ENCODE data around the gene INTS11. TPM values are rescaled to one million over a fixed set of nuclear protein-coding genes. Genes with fewer than 3 reads are reported as not detected.

The INTS11 gene
- total and polyA plus RNA-seq, 2 of the 13 experiments (the other 11 are each of a cell fraction or from before 2014, with no cell fraction given) = 52.8 to 94.8 TPM

- no peak for TF ChIP-seq GRHL1 (CRISPR knock-in tag; conservative IDR thresholded peaks at IDR 0.05)
- 0 out of 2 replicates have a peak, but pooled peaks have one; percentile 24 for TF ChIP-seq HINFP (CRISPR knock-in tag; IDR thresholded peaks at IDR 0.05; ENCODE audit: low read depth)
- TF ChIP-seq, protein P1, sequence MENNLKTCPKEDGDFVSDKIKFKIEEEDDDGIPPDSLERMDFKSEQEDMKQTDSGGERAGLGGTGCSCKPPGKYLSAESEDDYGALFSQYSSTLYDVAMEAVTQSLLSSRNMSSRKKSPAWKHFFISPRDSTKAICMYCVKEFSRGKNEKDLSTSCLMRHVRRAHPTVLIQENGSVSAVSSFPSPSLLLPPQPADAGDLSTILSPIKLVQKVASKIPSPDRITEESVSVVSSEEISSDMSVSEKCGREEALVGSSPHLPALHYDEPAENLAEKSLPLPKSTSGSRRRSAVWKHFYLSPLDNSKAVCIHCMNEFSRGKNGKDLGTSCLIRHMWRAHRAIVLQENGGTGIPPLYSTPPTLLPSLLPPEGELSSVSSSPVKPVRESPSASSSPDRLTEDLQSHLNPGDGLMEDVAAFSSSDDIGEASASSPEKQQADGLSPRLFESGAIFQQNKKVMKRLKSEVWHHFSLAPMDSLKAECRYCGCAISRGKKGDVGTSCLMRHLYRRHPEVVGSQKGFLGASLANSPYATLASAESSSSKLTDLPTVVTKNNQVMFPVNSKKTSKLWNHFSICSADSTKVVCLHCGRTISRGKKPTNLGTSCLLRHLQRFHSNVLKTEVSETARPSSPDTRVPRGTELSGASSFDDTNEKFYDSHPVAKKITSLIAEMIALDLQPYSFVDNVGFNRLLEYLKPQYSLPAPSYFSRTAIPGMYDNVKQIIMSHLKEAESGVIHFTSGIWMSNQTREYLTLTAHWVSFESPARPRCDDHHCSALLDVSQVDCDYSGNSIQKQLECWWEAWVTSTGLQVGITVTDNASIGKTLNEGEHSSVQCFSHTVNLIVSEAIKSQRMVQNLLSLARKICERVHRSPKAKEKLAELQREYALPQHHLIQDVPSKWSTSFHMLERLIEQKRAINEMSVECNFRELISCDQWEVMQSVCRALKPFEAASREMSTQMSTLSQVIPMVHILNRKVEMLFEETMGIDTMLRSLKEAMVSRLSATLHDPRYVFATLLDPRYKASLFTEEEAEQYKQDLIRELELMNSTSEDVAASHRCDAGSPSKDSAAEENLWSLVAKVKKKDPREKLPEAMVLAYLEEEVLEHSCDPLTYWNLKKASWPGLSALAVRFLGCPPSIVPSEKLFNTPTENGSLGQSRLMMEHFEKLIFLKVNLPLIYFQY (CRISPR knock-in tag; IDR thresholded peaks at IDR 0.05; ENCODE audit: borderline replicate concordance) = peak; percentile 63; the same call in 1 of the 2 replicates
- TF ChIP-seq, protein P2, sequence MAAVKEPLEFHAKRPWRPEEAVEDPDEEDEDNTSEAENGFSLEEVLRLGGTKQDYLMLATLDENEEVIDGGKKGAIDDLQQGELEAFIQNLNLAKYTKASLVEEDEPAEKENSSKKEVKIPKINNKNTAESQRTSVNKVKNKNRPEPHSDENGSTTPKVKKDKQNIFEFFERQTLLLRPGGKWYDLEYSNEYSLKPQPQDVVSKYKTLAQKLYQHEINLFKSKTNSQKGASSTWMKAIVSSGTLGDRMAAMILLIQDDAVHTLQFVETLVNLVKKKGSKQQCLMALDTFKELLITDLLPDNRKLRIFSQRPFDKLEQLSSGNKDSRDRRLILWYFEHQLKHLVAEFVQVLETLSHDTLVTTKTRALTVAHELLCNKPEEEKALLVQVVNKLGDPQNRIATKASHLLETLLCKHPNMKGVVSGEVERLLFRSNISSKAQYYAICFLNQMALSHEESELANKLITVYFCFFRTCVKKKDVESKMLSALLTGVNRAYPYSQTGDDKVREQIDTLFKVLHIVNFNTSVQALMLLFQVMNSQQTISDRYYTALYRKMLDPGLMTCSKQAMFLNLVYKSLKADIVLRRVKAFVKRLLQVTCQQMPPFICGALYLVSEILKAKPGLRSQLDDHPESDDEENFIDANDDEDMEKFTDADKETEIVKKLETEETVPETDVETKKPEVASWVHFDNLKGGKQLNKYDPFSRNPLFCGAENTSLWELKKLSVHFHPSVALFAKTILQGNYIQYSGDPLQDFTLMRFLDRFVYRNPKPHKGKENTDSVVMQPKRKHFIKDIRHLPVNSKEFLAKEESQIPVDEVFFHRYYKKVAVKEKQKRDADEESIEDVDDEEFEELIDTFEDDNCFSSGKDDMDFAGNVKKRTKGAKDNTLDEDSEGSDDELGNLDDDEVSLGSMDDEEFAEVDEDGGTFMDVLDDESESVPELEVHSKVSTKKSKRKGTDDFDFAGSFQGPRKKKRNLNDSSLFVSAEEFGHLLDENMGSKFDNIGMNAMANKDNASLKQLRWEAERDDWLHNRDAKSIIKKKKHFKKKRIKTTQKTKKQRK (IDR thresholded peaks at IDR 0.05; ENCODE audit: low read length) = no peak
- peak; percentile 26 for TF ChIP-seq MED8 (CRISPR knock-in tag; IDR thresholded peaks at IDR 0.05; ENCODE audit: insufficient replicate concordance)
- TF ChIP-seq KDM5A (IDR thresholded peaks at IDR 0.05; ENCODE audit: borderline replicate concordance, low read length) = no peak
- TF ChIP-seq KDM5B (CRISPR knock-in tag; IDR thresholded peaks at IDR 0.05; ENCODE audit: borderline replicate concordance) = peak; percentile 58
- TF ChIP-seq ARNT (IDR thresholded peaks at IDR 0.05) = no peak
- no peak for TF ChIP-seq ZIK1 (CRISPR knock-in tag; IDR thresholded peaks at IDR 0.05; ENCODE audit: borderline replicate concordance, low read depth)
- TF ChIP-seq FOXJ3 (CRISPR knock-in tag; IDR thresholded peaks at IDR 0.05; ENCODE audit: borderline replicate concordance) = no peak
- TF ChIP-seq ZNF749 (CRISPR knock-in tag; IDR thresholded peaks at IDR 0.05; ENCODE audit: borderline replicate concordance) = no peak
- peak; percentile 62; the same call in 1 of the 2 replicates for TF ChIP-seq MYC (CRISPR knock-in tag; IDR thresholded peaks at IDR 0.05; ENCODE audit: borderline replicate concordance)
- no peak for TF ChIP-seq RFXANK (CRISPR knock-in tag; IDR thresholded peaks at IDR 0.05)
- TF ChIP-seq NCOR1 (IDR thresholded peaks at IDR 0.05; ENCODE audit: borderline replicate concordance, low read length) = no peak
- peak; percentile 47; the same call in 1 of the 2 replicates for TF ChIP-seq ZNF350 (CRISPR knock-in tag; IDR thresholded peaks at IDR 0.05; ENCODE audit: borderline replicate concordance, low read depth)
- TF ChIP-seq, protein P3, sequence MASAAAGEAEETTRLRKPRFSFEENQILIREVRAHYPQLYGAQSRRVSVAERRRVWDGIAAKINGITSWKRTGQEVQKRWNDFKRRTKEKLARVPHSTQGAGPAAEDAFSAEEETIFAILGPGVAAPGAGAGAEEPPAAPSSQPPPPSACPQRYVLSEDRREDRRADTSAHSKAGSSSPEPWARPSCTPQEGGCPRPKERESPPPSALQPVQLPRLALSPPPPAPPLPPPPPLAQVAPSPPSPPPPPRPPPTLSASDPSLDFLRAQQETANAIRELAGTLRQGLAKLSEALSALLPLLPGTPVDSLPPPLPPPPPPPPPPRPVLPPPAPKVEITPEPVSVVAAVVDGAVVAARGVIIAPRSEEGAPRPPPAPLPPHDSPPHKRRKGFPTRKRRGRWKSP (CRISPR knock-in tag; IDR thresholded peaks at IDR 0.05) = 0 out of 2 replicates have a peak, but pooled peaks have one; percentile 36
Measured at GRCh38 chr1:1347663-1348419, 23.4 kb upstream of the INTS11 start (continued).
